B cell (primary cell): ENCODE measurements around the gene KTN1.

ENCODE experiments used
- CTCF ChIP-seq: fragments of 200-600 bp; IDR thresholded peaks from one replicate; pipeline ENCODE4 v1.8.0; 2022; ENCODE audit warnings: antibody characterized with exemption, mild to moderate bottlenecking
- EZH2 ChIP-seq: IDR thresholded peaks from 2 replicates; pipeline ENCODE4 v1.6.1; 2012; ENCODE audit warnings: borderline replicate concordance, low read depth, mild to moderate bottlenecking, moderate library complexity, low read length; ENCODE audit not compliant: insufficient read depth, poor library complexity, severe bottlenecking

GRCh38 chr14:55705651-55706364 lies 125.8 kb downstream of the KTN1 start:
- no peak for TF ChIP-seq CTCF
- no peak for TF ChIP-seq EZH2
